Activated CD4-positive, alpha-beta T cell treated with anti-CD3 and anti-CD28 coated beads for 1 hour (primary cell): ENCODE data around the gene MKI67.
"Not testable (repeated sequence)": the region's sequence is repeated elsewhere in the genome, so short reads cannot be mapped to it uniquely, and the experiment has no call there.

Source experiments
- DNase-seq: peaks from one replicate; pipeline ENCODE4 v3.0.0-alpha.2; 2020

MKI67 gene

GRCh38 chr10:128147064-128147463 is 20.8 kb upstream of the MKI67 start:
- DNase-seq = no peak

- DNase-seq = no peak
Measured at GRCh38 chr10:128144547-128144946, 18.3 kb upstream of the MKI67 start.

DNA sequence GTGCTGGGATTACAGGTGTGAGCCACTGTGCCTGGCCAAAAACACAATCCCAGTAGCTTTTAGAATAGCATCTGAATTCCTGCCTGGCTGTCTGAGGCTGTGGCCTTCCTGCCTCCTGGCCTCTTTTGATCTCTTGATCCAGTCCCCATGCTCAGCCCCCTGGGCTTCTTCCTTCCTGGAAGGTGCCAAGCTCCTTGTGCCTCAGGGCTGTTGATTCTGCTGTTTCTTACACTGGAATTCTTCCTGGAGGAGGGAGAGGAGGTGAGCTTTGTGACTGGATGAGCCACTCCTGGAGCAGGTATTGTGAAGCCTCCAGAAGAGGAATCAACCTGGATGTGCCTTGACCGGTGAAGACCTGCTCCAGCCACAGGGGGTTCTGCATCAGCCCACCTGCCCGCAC is 17.3 kb upstream of the MKI67 start:
- DNase-seq = no peak

DNA sequence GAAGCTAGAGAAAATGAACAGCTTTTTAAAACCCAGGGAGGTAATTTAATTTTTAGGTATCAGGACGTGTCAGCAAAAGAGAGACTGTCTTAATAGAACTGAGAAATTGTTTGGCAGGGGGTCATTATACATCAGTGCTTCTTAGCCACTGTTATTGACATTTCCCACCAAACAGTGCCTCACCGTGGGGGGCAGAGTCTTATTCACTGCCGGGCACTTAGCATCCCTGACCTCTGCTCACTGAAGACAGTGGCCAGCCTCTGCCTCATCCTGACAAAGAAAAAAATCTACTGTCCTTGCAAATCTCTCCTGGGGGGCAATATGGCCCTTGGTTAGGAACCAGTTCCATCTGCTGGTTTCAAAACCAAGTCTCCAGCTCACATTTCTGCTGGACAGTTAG is 14.2 kb upstream of the MKI67 start:
- DNase-seq = no peak

- DNase-seq = not testable (repeated sequence)
Measured at GRCh38 chr10:128138429-128138828, 12.2 kb upstream of the MKI67 start.

GRCh38 chr10:128137877-128138276 is 11.7 kb upstream of the MKI67 start:
- DNase-seq = no peak

GRCh38 chr10:128130051-128130450 is 3.8 kb upstream of the MKI67 start:
- no peak for DNase-seq

GRCh38 chr10:128128582-128128981 is 2.4 kb upstream of the MKI67 start:
- DNase-seq = no peak

GRCh38 chr10:128125416-128125943 is 743 bp downstream of the MKI67 start:
- DNase-seq = no peak

DNA sequence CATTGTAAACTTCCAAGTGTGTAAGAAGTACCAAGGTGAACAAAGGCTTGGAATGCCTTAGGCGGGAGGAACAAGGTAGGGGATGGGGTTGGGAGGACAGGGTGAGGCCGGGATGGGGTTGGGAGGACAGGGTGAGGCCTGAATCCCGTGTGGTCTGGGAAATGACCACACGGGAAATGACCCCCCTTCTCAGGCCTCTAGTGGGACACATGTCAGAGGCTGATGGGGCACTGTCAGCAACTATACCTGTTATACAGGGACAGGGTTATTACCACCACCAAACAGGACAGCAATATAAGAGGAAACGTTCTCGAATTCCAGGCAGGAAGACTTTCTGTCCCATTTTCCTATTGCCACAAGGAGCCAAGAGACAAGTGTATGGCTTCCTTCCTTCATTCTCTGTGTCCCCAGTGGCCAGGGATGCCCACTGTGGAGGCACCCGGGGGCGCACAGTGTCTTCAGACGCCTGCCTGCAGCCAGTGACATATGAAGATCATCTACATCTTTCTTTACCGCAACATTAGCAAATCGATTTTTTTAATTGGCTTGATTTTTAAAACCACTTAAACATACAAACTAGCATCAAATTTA is 1.3 kb downstream of the MKI67 start:
- no peak for DNase-seq

GRCh38 chr10:128123846-128124245 is 2.4 kb downstream of the MKI67 start:
- DNase-seq = no peak

DNA sequence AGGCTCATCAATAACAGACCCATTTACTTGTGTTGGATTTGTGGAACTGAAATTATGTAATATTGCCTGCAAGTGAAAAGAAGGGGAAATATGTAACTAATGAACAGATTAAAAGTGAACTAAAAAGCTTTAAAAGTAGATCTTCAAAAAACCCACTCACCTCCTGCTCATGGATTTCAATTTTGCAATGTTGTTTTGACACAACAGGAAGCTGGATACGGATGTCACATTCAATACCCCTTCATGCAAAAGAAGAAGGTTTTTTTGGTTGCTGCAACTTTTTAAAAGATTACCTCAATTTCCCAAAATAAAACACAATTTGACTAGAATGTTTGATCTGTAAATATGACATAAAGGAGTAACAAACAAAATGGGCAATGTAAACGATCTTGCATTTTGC is 3.3 kb downstream of the MKI67 start:
- no peak for DNase-seq

DNA sequence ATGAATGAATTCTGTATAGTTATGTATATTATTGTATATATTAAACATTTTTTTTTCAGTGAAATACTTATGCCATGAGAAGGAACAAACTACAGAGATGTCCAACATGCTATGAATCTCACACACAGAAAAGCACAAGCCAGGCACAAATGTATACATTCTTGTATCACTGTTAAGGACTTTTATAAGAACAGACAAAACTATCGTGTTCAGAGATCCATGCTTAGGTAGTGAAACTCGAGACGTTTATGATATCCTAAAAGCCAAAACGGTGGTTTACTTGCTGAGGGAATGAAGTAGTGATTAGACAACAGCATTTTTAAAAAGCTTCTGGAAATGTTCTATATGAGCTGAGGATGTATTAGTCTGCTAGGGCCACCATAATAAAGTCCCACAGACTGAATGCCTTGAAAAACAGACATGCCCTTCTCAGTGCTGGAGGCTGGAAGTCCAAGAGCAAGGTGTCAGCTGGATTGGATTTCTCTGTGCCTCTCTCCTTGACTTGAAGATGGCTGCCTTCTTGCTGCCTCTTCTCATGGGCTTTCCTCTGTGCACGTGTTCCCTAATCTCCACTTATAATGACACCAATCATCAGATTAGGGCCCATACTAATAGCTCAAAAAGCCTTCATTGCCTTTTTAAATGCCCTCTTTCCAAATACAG is 4.3 kb downstream of the MKI67 start:
- DNase-seq = no peak

- no peak for DNase-seq
Measured at GRCh38 chr10:128116851-128117615, 9.2 kb downstream of the MKI67 start.

DNA sequence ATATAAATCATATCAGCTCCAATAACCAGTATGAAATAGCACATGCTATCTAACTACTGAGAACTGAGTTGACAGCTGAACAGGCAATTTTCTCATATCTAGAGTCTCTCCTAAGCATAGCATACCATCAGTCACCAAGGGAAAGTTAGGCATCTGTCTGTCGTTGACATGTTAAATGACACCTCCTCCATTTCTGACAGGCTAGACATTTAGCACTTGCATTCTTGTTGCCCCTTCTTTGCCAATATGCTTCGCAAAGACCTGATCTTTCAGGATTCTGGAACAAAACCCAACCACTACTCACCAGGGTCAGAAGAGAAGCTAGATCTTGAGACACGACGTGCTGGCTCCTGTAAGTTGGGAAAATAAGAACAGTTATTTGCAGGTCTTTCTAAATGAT is 10.0 kb downstream of the MKI67 start:
- DNase-seq = no peak

- DNase-seq = no peak
Measured at GRCh38 chr10:128115356-128115755, 10.9 kb downstream of the MKI67 start.

GRCh38 chr10:128114901-128115300 is 11.3 kb downstream of the MKI67 start:
- DNase-seq = no peak

DNA sequence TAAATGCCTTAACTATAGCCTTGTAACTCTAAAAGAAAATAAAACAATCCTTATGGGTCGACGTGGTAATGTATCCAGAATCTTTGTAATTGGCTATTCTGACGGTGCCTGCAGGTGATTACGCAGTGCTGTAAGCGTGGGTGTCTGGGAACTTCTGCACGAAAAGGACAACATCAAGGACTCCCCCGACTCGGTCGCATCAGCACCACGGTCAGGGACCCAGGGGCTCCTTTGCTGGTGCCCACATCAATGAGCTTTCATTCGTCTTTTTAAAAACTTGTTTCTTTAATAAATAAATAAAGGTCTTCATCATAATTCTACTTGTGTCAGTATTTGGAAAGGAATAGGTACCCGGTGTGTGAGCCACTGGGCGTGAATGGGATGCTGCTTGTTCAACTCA is 13.2 kb downstream of the MKI67 start:
- no peak for DNase-seq

DNA sequence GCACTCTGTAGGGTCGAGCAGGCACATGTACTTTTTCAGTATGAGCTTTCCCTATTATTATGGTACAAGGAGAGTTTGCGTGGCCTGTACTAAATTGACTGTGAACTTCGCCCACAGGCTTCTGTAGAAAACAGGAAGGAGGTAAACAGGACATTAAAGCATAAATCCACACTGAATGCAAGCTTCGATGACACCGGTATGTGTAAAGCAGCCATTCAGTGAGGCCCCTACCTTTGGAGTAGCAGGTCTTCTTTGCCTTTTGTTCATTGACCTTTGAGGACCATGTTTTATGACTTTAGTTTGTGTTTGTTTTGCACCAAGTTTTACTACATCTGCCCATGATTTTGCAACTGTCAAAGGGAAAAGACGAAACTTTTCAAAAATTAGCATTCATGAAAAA is 14.5 kb downstream of the MKI67 start:
- no peak for DNase-seq

DNA sequence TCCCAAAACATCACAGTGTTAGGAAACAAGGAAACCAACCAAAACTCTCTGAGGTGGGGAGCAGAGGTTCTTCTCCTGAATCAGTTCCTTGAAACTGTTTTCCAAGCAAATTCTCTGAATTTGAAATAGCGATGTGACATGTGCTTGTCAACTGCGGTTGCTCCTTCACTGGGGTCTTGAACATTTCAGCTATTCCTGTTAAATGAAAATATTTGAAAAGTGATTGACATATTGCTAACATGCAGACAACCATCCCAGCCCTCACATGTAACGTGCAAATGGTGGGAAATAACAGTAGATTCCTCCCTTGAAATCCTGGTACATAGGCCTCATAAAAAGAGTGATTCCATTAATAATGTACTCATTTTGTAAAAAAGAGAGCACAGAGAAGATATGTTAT is 15.9 kb downstream of the MKI67 start:
- DNase-seq = no peak

- no peak for DNase-seq
Measured at GRCh38 chr10:128109707-128110106, 16.5 kb downstream of the MKI67 start.

- DNase-seq = no peak
Measured at GRCh38 chr10:128105383-128105782, 20.8 kb downstream of the MKI67 start.

GRCh38 chr10:128103229-128103714 is 23.0 kb downstream of the MKI67 start:
- DNase-seq = no peak
